IMR-90 (cell line): Measurements from ENCODE around the gene USO1. TPM values are rescaled to one million over a fixed set of nuclear protein-coding genes. Genes with fewer than 3 reads are reported as not detected.

Experiments
- ATAC-seq: fragments of 200-7000 bp; cut with Tn5 transposase; 2 replicates; pipeline ENCODE4 v1.9.1; 2020; ENCODE audit warnings: low read depth, mild to moderate bottlenecking, moderate library complexity
- BruUV-seq: library from RNA; stranded (reverse); fragments of 400-500 nt; replicated peaks from 2 replicates; lab custom pipeline; 2021; lab: Mats Ljungman, UMichigan
- CTCF ChIA-PET: fragments of 300-600 bp; formaldehyde crosslinking; extraction: SDS; loops from one replicate; lab custom pipeline; 2021; ENCODE audit warnings: antibody characterized with exemption; lab: Yijun Ruan, JAX
- POLR2A ChIA-PET: fragments of 300-600 bp; sonication (Branson Sonifier 250); formaldehyde crosslinking; loops from one replicate; lab custom pipeline; 2022; ENCODE audit warnings: antibody characterized with exemption; ENCODE audit not compliant: unreplicated experiment; lab: Charles Lee
- DNase-seq: peaks from one replicate; pipeline ENCODE4 v3.0.0; 2013
- H2AFZ ChIP-seq: replicated peaks from 2 replicates; pipeline ENCODE3; 2013; ENCODE audit warnings: low read length, mild to moderate bottlenecking; ENCODE audit not compliant: poor library complexity
- H2AK5ac ChIP-seq: 2 replicates; pipeline ENCODE4 v1.6.1; 2013; ENCODE audit warnings: low read depth, low read length, inconsistent platforms
- H2AK9ac ChIP-seq: replicated peaks from 2 replicates; pipeline ENCODE3; 2013; ENCODE audit warnings: mild to moderate bottlenecking, low read depth, low read length, moderate library complexity; ENCODE audit not compliant: poor library complexity
- H2BK120ac ChIP-seq: 2 replicates; pipeline ENCODE4 v1.6.1; 2013; ENCODE audit warnings: low read depth, low read length, inconsistent platforms
- H2BK15ac ChIP-seq: 3 replicates; pipeline ENCODE4 v1.6.1; 2013; ENCODE audit warnings: low read depth, low read length, inconsistent platforms
- H2BK20ac ChIP-seq: 2 replicates; pipeline ENCODE4 v1.6.1; 2013; ENCODE audit warnings: low read depth, mild to moderate bottlenecking, inconsistent platforms, low read length, moderate library complexity
- H2BK5ac ChIP-seq: 2 replicates; pipeline ENCODE4 v1.6.1; 2013; ENCODE audit warnings: mild to moderate bottlenecking, low read depth, low read length, inconsistent platforms; ENCODE audit not compliant: poor library complexity, severe bottlenecking
- H3K14ac ChIP-seq: replicated peaks from 2 replicates; pipeline ENCODE4 v1.6.1; 2013; ENCODE audit warnings: low read depth, low read length, inconsistent platforms
- H3K18ac ChIP-seq: 2 replicates; pipeline ENCODE4 v1.6.1; 2013; ENCODE audit warnings: low read depth, low read length, control low read depth
- H3K23ac ChIP-seq: 2 replicates; pipeline ENCODE4 v1.6.1; 2013; ENCODE audit warnings: low read depth, low read length, inconsistent platforms
- H3K27ac ChIP-seq: 2 replicates; pipeline ENCODE4 v1.5.1; 2013; ENCODE audit warnings: mild to moderate bottlenecking, control low read depth, low read length; ENCODE audit not compliant: insufficient read depth
- H3K27me3 ChIP-seq: 2 replicates; pipeline ENCODE4 v1.6.1; 2013; ENCODE audit warnings: low read length; ENCODE audit not compliant: control insufficient read depth, insufficient read depth
- H3K36me3 ChIP-seq: 2 replicates; pipeline ENCODE4 v1.6.1; 2013; ENCODE audit warnings: low read length, mixed read lengths; ENCODE audit not compliant: control insufficient read depth, insufficient read depth
- H3K4ac ChIP-seq: 2 replicates; pipeline ENCODE4 v1.6.1; 2013; ENCODE audit warnings: low read depth, low read length, inconsistent platforms
- H3K4me1 ChIP-seq: 2 replicates; pipeline ENCODE4 v1.6.1; 2013; ENCODE audit warnings: low read length, mixed read lengths; ENCODE audit not compliant: control insufficient read depth, insufficient read depth
- H3K4me2 ChIP-seq: 2 replicates; pipeline ENCODE4 v1.6.1; 2013; ENCODE audit warnings: low read depth, mild to moderate bottlenecking, control low read depth, low read length, moderate library complexity
- H3K4me3 ChIP-seq: 2 replicates; pipeline ENCODE4 v1.5.1; 2013; ENCODE audit warnings: low read depth, mild to moderate bottlenecking, control low read depth, low read length, moderate library complexity; ENCODE audit not compliant: insufficient read depth
- H3K56ac ChIP-seq: 2 replicates; pipeline ENCODE4 v1.6.1; 2013; ENCODE audit warnings: low read length, inconsistent platforms; ENCODE audit not compliant: insufficient read depth; ENCODE audit errors: extremely low read depth
- H3K79me1 ChIP-seq, 2 experiments: 2 replicates each; pipeline ENCODE4 v1.6.1; 2013; ENCODE audit warnings: low read length in 2 of 2, inconsistent platforms in 1 of 2, low read depth in 1 of 2
- H3K9ac ChIP-seq: 2 replicates; pipeline ENCODE4 v1.6.1; 2013; ENCODE audit warnings: low read depth, low read length, control low read depth
- H3K9me1 ChIP-seq: 2 replicates; pipeline ENCODE4 v1.6.1; 2013; ENCODE audit warnings: low read length, inconsistent platforms; ENCODE audit not compliant: insufficient read depth
- H3K9me3 ChIP-seq: 2 replicates; pipeline ENCODE4 v1.6.1; 2013; ENCODE audit warnings: low read length; ENCODE audit not compliant: control insufficient read depth, insufficient read depth
- H4K20me1 ChIP-seq: 2 replicates; pipeline ENCODE4 v1.6.1; 2013; ENCODE audit warnings: low read length, inconsistent platforms; ENCODE audit not compliant: insufficient read depth
- H4K5ac ChIP-seq: 2 replicates; pipeline ENCODE4 v1.6.1; 2013; ENCODE audit warnings: mild to moderate bottlenecking, low read depth, low read length, control low read depth
- H4K8ac ChIP-seq, 2 experiments: 2 replicates each; pipeline ENCODE4 v1.6.1; 2013; ENCODE audit warnings: low read depth in 2 of 2, low read length in 2 of 2, control low read depth in 1 of 2, inconsistent platforms in 1 of 2
- H4K91ac ChIP-seq: 2 replicates; pipeline ENCODE4 v1.6.1; 2013; ENCODE audit warnings: low read depth, low read length, inconsistent platforms; ENCODE audit not compliant: insufficient read depth
- BHLHE40 ChIP-seq: fragments of 150-350 bp; IDR thresholded peaks from 2 replicates; pipeline ENCODE4 v1.6.1; 2016; ENCODE audit warnings: mild to moderate bottlenecking, low read depth, low read length
- CEBPB ChIP-seq: IDR thresholded peaks from 2 replicates; pipeline ENCODE4 v1.6.1; 2012; ENCODE audit warnings: low read depth, low read length, improper control_type of control experiment
- CHD1 ChIP-seq: IDR thresholded peaks from 2 replicates; pipeline ENCODE4 v1.6.1; 2012; ENCODE audit warnings: low read depth, low read length, improper control_type of control experiment
- FOS ChIP-seq: fragments of 150-350 bp; IDR thresholded peaks from 2 replicates; pipeline ENCODE4 v1.6.1; 2016; ENCODE audit warnings: low read depth, low read length
- NFE2L2 ChIP-seq: fragments of 150-350 bp; IDR thresholded peaks from 2 replicates; pipeline ENCODE4 v1.6.1; 2016; ENCODE audit warnings: low read depth, mild to moderate bottlenecking, low read length
- POLR2A ChIP-seq: IDR thresholded peaks from 2 replicates; pipeline ENCODE4 v1.6.1; 2012; ENCODE audit warnings: mild to moderate bottlenecking, low read depth, low read length
- RAD21 ChIP-seq: IDR thresholded peaks from 2 replicates; pipeline ENCODE4 v1.6.1; 2012; ENCODE audit warnings: low read length, improper control_type of control experiment
- RCOR1 ChIP-seq: IDR thresholded peaks from 2 replicates; pipeline ENCODE4 v1.6.1; 2012; ENCODE audit warnings: mild to moderate bottlenecking, low read length, improper control_type of control experiment; ENCODE audit not compliant: insufficient replicate concordance
- RFX5 ChIP-seq: IDR thresholded peaks from 2 replicates; pipeline ENCODE4 v1.8.0; 2012; ENCODE audit warnings: low read depth, mild to moderate bottlenecking, low read length, moderate library complexity
- dilution Hi-C: fragments of 300-500 bp; cut with HindIII; formaldehyde crosslinking; loops from one replicate; pipeline ENCODE4 v1.14.3; 2018; ENCODE audit warnings: low sequenced_read_pairs; ENCODE audit not compliant: unreplicated experiment
- in situ Hi-C: fragments of 300-500 bp; cut with MboI; formaldehyde crosslinking; loops from 3 replicates; pipeline ENCODE4 v1.14.3; 2019; ENCODE audit warnings: low sequenced_read_pairs, inconsistent platforms, mixed read lengths
- intact Hi-C: fragments of 100-400 bp; cut with micrococcal nuclease; formaldehyde crosslinking; loops from 2 replicates; pipeline ENCODE4 v1.10.0; 2022
- polyA plus RNA-seq, 3 experiments: library from polyadenylated mRNA; depleted of rRNA; stranded (reverse); fragments of >200 nt; gene quantifications; 2 replicates each; pipeline ENCODE4 v1.2.3, GENCODE V29; 2012; ENCODE audit warnings: low replicate concordance in 1 of 3
- total RNA-seq: library from RNA; depleted of rRNA; stranded (reverse); fragments of >200 nt; gene quantifications from 2 replicates; pipeline ENCODE4 v1.2.3, GENCODE V29; 2012
- TF ChIP-seq, protein P1 (sequence below): fragments of 150-350 bp; IDR thresholded peaks from 2 replicates; pipeline ENCODE4 v1.6.1; 2017; ENCODE audit warnings: mild to moderate bottlenecking, antibody characterized with exemption, low read length, low read depth

USO1 gene
- total and polyA plus RNA-seq, 2 of the 4 experiments (the other 2 are of a cell fraction) = 63.7 to 121 TPM

DNA sequence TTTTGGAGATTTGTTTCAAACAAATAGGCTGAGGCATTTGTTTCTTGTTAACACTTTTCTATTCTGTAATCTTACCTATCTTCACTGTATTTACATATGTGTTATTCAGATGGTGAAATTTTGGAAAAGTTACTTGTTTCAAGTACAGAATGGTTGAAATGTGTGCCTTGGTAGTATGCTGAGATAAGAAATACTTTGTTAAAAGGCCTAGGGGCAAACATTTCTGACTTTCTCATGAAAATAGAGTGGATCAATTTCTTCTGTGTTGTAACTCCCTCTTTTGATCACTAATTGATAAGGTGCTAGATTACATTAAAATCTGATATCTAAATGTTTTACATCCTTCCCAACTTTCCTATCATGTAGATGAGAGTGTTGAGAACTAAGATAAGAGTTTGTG, 18.1 kb downstream of the USO1 start:
- Histone ChIP-seq H3K9me1 (peaks cover 9% of the 10 kb centered on the region), H4K8ac (no peak overlapping the region), H2AFZ (no peak overlapping the region), H3K4ac (no peak overlapping the region), H3K18ac (no peak overlapping the region), H3K4me2 (no peak overlapping the region), H2BK120ac (no peak overlapping the region), H3K27ac (no peak overlapping the region), H3K4me1 (peaks cover 3% of the 10 kb centered on the region; the same call in 1 of the 2 replicates), H4K5ac (no peak overlapping the region), H2BK15ac (no peak overlapping the region), H2BK20ac (no peak overlapping the region), H3K9me3 (no peaks in the 10 kb centered on the region), H3K4me3 (no peak overlapping the region), H2AK5ac (no peak overlapping the region), H2AK9ac (no peak overlapping the region), H3K23ac (no peak overlapping the region), H4K20me1 (peaks cover 57% of the 10 kb centered on the region), H3K79me1 (peaks cover 17 to 65% of the 10 kb centered on the region in 2 experiments), H3K27me3 (no peaks in the 10 kb centered on the region), H3K14ac (no peak overlapping the region), H3K36me3 (peaks cover 10% of the 10 kb centered on the region), H3K56ac (no peak overlapping the region), H3K9ac (no peak overlapping the region), H4K91ac (no peak overlapping the region), H2BK5ac (no peak overlapping the region)
- ChIA-PET POLR2A (no interaction called here), CTCF (no interaction called here)
- TF ChIP-seq NFE2L2 (no peak), RFX5 (no peak), CEBPB (no peak), FOS (no peak), RAD21 (no peak), RCOR1 (no peak), POLR2A (no peak), BHLHE40 (no peak), CHD1 (no peak)
- TF ChIP-seq, protein P1, sequence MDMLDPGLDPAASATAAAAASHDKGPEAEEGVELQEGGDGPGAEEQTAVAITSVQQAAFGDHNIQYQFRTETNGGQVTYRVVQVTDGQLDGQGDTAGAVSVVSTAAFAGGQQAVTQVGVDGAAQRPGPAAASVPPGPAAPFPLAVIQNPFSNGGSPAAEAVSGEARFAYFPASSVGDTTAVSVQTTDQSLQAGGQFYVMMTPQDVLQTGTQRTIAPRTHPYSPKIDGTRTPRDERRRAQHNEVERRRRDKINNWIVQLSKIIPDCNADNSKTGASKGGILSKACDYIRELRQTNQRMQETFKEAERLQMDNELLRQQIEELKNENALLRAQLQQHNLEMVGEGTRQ = no peak
- in situ Hi-C loops = no loop called here
- intact Hi-C loops = no loop called here
- no TSS peak for BruUV-seq
- dilution Hi-C loops = no loop called here
- DNase-seq (no peak), ATAC-seq (no peak)
